Glomerular endothelial cell (primary cell): ENCODE measurements around the gene ATP5MG. TPM values are rescaled to one million over a fixed set of nuclear protein-coding genes. Genes with fewer than 3 reads are reported as not detected.

Source experiments
- DNase-seq: peaks from one replicate; pipeline ENCODE4 v3.0.0-alpha.2; 2011; ENCODE audit warnings: low read depth, low spot score; ENCODE audit errors: extremely low read depth
- total RNA-seq: library from RNA; depleted of rRNA; stranded (reverse); fragments of >200 nt; gene quantifications from 2 replicates; pipeline ENCODE4 v1.2.3, GENCODE V29; 2015

Gene ATP5MG
- total RNA-seq, 1 donor from 2014 or later: 61.7 TPM

DNA sequence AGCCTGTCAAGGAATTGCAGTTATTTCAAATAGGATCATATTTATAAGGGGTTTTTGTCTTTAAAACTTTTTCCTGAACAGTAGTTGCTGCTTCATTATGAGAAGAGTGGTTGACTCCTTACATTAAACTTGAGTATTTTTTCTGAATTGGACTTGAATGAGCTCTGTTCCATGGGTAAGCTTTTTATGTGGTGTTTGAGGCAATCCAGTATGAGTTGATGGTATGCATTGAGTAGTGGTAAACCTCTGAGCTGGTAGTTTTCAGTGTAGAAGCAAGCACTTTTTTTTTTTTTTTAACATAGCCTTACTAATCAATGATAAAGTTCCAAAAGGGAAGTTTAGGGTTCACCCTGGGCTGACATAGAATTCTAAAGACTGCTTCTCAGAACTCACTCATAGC is 38.2 kb downstream of the ATP5MG start:
- no peak for DNase-seq

DNA sequence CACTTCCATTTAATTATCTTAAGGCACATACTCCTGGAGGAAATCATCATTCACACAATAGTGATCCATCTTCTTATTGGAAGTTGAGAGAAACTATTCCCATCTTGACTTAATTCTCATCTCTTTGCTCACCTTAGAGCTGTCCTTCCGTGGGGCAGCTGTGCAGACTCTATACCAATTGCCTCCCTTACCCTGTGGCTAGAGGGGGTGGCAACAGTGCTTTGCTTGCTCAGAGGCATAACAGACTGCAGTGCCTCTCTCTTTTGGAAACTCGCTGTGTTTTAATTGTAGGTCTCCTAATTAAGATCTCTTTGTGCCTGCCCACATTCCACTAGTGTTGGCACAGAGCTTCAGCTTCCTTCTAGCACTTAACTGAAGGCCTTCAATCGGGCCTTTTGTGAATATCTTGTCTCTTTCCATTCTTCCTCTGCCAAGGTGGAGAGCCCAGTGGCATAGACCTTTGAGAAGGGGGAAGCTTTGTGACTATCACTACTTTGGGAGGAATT is 40.4 kb downstream of the ATP5MG start:
- no peak for DNase-seq

DNA sequence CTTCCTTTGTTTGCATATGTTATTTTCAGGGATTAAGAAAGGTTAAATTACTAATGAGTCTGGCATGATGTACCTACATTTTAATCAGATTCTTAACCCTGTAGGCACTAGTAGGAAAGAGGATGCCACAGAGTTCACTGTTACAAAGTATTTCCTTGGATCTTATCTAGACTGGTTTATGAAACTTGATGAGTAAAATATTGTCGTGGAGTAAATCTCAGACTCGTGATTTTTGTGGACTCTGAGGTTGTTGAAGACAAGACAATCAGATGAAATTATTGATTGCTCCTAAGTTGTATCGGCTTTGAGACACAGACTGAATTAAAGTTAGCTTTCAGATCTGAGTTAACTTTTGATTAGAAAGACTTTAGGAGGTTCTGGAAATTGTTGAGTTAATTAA is 40.9 kb downstream of the ATP5MG start:
- DNase-seq: no peak

DNA sequence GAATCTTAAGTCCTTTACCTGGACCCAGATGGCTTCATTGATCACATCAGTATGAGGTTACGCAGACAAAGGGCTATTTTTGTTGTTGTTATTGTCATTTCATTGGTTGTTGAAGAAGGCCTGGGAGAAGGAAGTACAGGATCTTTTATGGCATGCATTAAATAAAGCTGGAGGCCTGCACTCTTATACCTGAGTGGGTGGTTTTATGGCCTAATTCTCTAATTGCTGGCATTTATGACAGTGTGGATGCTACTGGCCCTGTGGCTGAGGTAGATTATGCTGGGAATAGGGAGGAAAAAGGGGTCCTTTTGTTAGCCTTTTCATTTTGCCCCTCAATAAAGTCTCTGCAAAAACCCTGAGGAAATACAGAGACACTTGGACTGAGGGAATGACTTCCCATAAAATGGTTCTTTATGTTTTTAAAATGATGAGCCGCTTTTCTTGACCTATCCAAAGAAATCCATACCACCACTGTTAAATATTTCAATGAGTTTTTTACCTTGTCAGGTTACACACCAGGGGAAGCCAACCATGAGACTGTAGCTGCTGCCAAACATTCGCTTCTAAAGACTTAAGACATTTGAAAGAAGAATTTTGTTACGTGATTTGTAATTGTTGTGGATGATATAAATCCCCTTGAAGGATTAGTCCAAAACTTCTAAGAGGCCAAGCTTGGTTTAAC is 41.6 kb downstream of the ATP5MG start:
- no peak for DNase-seq

DNA sequence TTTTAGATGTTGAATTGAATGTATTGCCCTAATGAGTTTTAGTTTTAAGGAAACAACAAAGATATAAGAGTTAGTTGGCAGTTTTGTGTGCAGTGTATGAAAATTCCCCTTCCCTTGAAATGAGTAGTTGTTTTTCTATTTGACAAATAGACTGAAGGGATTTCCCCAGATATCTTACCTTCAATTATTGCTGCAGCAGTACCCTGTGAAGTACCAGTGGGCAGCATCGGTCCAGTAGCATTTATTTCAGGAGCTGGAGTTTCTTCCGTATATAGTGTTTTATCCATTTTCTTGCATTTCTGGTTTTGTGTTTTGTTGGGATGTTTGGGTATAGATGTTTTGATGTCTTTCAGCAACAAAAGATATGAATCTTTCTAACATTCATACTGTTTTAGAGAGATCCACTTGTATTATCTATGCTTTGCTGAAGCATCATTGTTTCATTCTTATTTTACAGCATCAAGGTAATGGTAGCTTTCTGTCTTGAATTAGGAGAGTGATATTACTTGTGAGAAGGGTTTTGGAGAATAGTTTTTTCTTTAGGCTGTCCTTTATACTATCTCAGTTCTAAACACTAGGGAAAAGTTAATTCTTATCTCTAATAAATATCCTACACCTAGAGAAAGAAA is 42.3 kb downstream of the ATP5MG start:
- no peak for DNase-seq

DNA sequence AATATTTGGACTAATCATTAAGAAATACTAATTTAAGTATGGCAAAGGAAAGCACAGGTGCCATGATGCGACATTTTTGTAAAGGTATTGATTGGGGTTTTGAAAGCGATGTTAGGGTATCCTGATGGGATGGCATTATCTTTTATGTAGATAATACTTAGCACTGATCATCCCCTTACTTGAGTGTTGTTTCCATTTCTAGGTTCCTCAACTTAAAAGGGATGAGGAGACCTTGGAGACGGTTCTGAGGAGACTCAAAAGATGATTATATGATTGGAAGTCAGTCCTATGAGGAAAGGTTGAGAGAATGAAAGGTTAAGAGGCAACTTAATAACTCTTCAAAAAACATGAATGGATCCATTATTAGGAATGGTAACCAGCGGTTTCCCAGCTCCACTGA is 46.0 kb downstream of the ATP5MG start:
- DNase-seq: no peak

DNA sequence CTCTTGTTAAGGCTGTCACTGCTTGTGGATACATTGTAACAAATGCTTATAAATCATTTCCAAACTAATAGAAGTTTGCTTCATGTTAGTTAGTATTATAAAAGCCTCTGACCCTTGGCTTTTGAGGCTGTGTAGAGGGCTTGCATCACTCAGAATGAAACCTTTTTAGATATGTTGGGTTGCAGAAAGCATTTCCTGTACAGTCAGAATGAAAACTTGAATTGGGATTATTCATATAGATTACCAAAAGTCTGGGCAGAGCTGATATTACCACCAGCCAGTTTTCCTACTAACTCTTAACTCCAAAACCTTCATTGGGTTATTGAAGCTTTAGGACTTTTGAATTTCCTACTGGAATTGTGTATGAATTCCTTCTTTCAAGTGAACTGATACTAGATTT is 46.9 kb downstream of the ATP5MG start:
- DNase-seq: no peak

DNA sequence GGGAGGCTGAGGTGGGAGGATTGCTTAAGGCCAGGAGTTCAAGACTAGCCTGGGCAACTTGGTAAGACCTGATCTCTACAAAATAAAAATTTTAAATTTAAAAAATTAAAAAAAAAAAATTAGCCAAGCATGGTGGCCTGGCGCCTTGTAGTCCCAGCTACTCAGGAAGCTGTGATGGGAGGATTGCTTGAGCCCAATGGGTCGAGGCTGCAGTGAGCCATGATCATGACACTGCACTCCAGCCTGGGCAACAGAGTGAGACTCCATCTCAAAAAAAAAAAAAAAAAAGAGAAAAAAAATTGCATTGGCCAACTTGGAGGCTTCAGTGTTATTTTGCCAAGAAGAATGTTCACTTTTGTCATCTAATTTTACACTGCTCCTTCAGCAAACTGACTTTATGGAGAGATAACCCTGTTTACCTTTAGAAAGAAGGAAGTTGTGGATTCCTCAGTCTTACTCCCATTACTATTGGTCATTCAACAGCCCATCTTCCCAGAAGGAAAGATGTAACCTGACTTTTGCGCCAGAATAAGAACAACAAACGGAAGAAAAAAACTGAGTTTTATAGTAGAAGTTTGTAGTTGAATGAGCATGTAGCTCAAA is 48.0 kb downstream of the ATP5MG start:
- DNase-seq: no peak

DNA sequence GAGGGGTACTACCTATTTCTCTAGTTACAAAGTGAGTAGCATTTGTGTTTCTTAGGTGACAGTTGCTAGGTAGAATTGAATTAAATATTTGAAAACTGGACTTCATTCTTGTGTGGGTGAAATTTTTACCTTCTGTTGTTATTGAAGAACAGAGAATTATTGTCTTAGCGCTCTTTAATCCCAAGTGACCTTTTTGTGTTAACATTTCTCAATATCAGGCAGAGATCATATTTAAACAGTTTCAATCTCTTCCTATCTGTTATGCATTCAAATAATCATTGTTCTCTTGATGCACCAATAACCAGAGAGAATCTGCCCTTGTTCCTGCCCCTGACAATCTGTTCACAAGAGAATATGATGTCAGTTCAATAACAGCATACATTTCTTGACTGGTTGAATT is 49.0 kb downstream of the ATP5MG start:
- no peak for DNase-seq

Other genes with a start within 250 kb of the ATP5MG start
- 0.23 and 0.92 TPM in 2 replicates for gene SCN4B, start 248.8 kb upstream of the ATP5MG start, total RNA-seq
- gene SCN2B, start 225.0 kb upstream of the ATP5MG start, total RNA-seq: not detected in 2 replicates
- gene JAML, start 176.6 kb upstream of the ATP5MG start, total RNA-seq: not detected in 2 replicates
- gene MPZL3, start 149.2 kb upstream of the ATP5MG start, total RNA-seq: 4.1 and 4.7 TPM in 2 replicates
- 9.7 and 31.9 TPM in 2 replicates for gene MPZL2, start 137.3 kb upstream of the ATP5MG start, total RNA-seq
- gene CD3E, start 96.9 kb upstream of the ATP5MG start, total RNA-seq: not detected in 2 replicates
- not detected in 2 replicates for gene CD3D, start 58.9 kb upstream of the ATP5MG start, total RNA-seq
- not detected in 2 replicates for gene CD3G, start 57.3 kb upstream of the ATP5MG start, total RNA-seq
- gene UBE4A, start 42.0 kb upstream of the ATP5MG start, total RNA-seq: 37.0 and 40.3 TPM in 2 replicates
- 49.5 and 79.9 TPM in 2 replicates for gene KMT2A, start 34.9 kb downstream of the ATP5MG start, total RNA-seq
- gene TTC36, start 125.9 kb downstream of the ATP5MG start, total RNA-seq: 2.5 and 2.6 TPM in 2 replicates
- 23.3 and 30.7 TPM in 2 replicates for gene TMEM25, start 129.6 kb downstream of the ATP5MG start, total RNA-seq
- gene IFT46, start 164.3 kb downstream of the ATP5MG start, total RNA-seq: 23.0 and 30.6 TPM in 2 replicates
- 140 and 158 TPM in 2 replicates for gene ARCN1, start 170.8 kb downstream of the ATP5MG start, total RNA-seq
- gene PHLDB1, start 206.0 kb downstream of the ATP5MG start, total RNA-seq: 111 and 156 TPM in 2 replicates